ENCODE measurements around the gene LCP2.

Gene LCP2

GRCh38 chr5:170330568-170331054 is 33.0 kb upstream of the LCP2 start:
- no peaks in the 10 kb centered on the region for H3K36me3 Mint-ChIP-seq
- peak overlapping the region; percentile 70 for H3K4me3 Mint-ChIP-seq
- H3K27ac Mint-ChIP-seq: no peak overlapping the region
- H3K27me3 Mint-ChIP-seq: no peaks in the 10 kb centered on the region
- no peak for ATAC-seq
- H3K4me1 Mint-ChIP-seq: peaks cover 12% of the 10 kb centered on the region
- no peaks in the 10 kb centered on the region for H3K9me3 Mint-ChIP-seq

GRCh38 chr5:170329524-170329923 is 31.9 kb upstream of the LCP2 start:
- ATAC-seq: no peak
- Mint-ChIP-seq H3K4me1 (peaks cover 10% of the 10 kb centered on the region), H3K4me3 (no peak overlapping the region), H3K9me3 (no peaks in the 10 kb centered on the region), H3K27me3 (no peaks in the 10 kb centered on the region), H3K27ac (no peak overlapping the region), H3K36me3 (no peaks in the 10 kb centered on the region)

- no peaks in the 10 kb centered on the region for H3K36me3 Mint-ChIP-seq
- peaks cover 5% of the 10 kb centered on the region for H3K4me1 Mint-ChIP-seq
- no peak overlapping the region for H3K27ac Mint-ChIP-seq
- H3K4me3 Mint-ChIP-seq: no peak overlapping the region
- no peaks in the 10 kb centered on the region for H3K9me3 Mint-ChIP-seq
- ATAC-seq: no peak
- no peaks in the 10 kb centered on the region for H3K27me3 Mint-ChIP-seq
Observed at GRCh38 chr5:170327829-170328228, 30.3 kb upstream of the LCP2 start.

- H3K27me3 Mint-ChIP-seq: no peaks in the 10 kb centered on the region
- no peak overlapping the region for H3K27ac Mint-ChIP-seq
- H3K4me3 Mint-ChIP-seq: no peak overlapping the region
- H3K36me3 Mint-ChIP-seq: no peaks in the 10 kb centered on the region
- H3K4me1 Mint-ChIP-seq: peaks cover 5% of the 10 kb centered on the region
- ATAC-seq: peak; percentile 63
- no peaks in the 10 kb centered on the region for H3K9me3 Mint-ChIP-seq
Observed at GRCh38 chr5:170327168-170327567, 29.6 kb upstream of the LCP2 start.

GRCh38 chr5:170319301-170319700 is 21.7 kb upstream of the LCP2 start:
- H3K4me1 Mint-ChIP-seq: no peaks in the 10 kb centered on the region
- no peaks in the 10 kb centered on the region for H3K36me3 Mint-ChIP-seq
- H3K4me3 Mint-ChIP-seq: no peak overlapping the region
- no peak for ATAC-seq
- H3K27me3 Mint-ChIP-seq: no peaks in the 10 kb centered on the region
- H3K9me3 Mint-ChIP-seq: no peaks in the 10 kb centered on the region
- H3K27ac Mint-ChIP-seq: no peak overlapping the region

- peaks cover 5% of the 10 kb centered on the region for H3K4me1 Mint-ChIP-seq
Observed at GRCh38 chr5:170317499-170317898, 19.9 kb upstream of the LCP2 start.

GRCh38 chr5:170316937-170317336 is 19.4 kb upstream of the LCP2 start:
- Mint-ChIP-seq H3K4me1 (peaks cover 10% of the 10 kb centered on the region), H3K27me3 (peaks cover 8% of the 10 kb centered on the region), H3K4me3 (no peak overlapping the region), H3K9me3 (no peaks in the 10 kb centered on the region), H3K36me3 (no peaks in the 10 kb centered on the region), H3K27ac (no peak overlapping the region)
- no peak for ATAC-seq

More at GRCh38 chr5:170317499-170317898, 19.9 kb upstream of the LCP2 start:
- Mint-ChIP-seq H3K9me3 (no peaks in the 10 kb centered on the region), H3K27ac (no peak overlapping the region), H3K27me3 (peaks cover 2% of the 10 kb centered on the region), H3K36me3 (no peaks in the 10 kb centered on the region), H3K4me3 (no peak overlapping the region)
- ATAC-seq: no peak

- H3K4me1 Mint-ChIP-seq: peaks cover 16% of the 10 kb centered on the region
Observed at GRCh38 chr5:170315154-170315553, 17.6 kb upstream of the LCP2 start.

GRCh38 chr5:170314541-170315095 is 17.0 kb upstream of the LCP2 start:
- Mint-ChIP-seq H3K9me3 (no peaks in the 10 kb centered on the region), H3K27me3 (peaks cover 18% of the 10 kb centered on the region), H3K27ac (no peak overlapping the region), H3K4me3 (no peak overlapping the region), H3K4me1 (peaks cover 16% of the 10 kb centered on the region), H3K36me3 (no peaks in the 10 kb centered on the region)
- ATAC-seq: no peak

More at GRCh38 chr5:170315154-170315553, 17.6 kb upstream of the LCP2 start:
- peaks cover 18% of the 10 kb centered on the region for H3K27me3 Mint-ChIP-seq
- no peak overlapping the region for H3K27ac Mint-ChIP-seq
- no peak overlapping the region for H3K4me3 Mint-ChIP-seq
- no peaks in the 10 kb centered on the region for H3K36me3 Mint-ChIP-seq
- ATAC-seq: no peak
- no peaks in the 10 kb centered on the region for H3K9me3 Mint-ChIP-seq

- H3K9me3 Mint-ChIP-seq: no peaks in the 10 kb centered on the region
- no peaks in the 10 kb centered on the region for H3K36me3 Mint-ChIP-seq
- H3K27ac Mint-ChIP-seq: no peak overlapping the region
- no peak overlapping the region for H3K4me3 Mint-ChIP-seq
- ATAC-seq: no peak
- H3K4me1 Mint-ChIP-seq: peaks cover 16% of the 10 kb centered on the region
- H3K27me3 Mint-ChIP-seq: peaks cover 18% of the 10 kb centered on the region
Observed at GRCh38 chr5:170313816-170314215, 16.2 kb upstream of the LCP2 start.

- Mint-ChIP-seq H3K36me3 (no peaks in the 10 kb centered on the region), H3K27ac (no peak overlapping the region), H3K27me3 (peaks cover 18% of the 10 kb centered on the region), H3K9me3 (no peaks in the 10 kb centered on the region), H3K4me3 (no peak overlapping the region), H3K4me1 (peaks cover 16% of the 10 kb centered on the region)
- no peak for ATAC-seq
Observed at GRCh38 chr5:170313344-170313743, 15.8 kb upstream of the LCP2 start.

GRCh38 chr5:170312666-170313065 is 15.1 kb upstream of the LCP2 start:
- Mint-ChIP-seq H3K4me3 (no peak overlapping the region), H3K9me3 (no peaks in the 10 kb centered on the region), H3K36me3 (no peaks in the 10 kb centered on the region), H3K4me1 (peaks cover 16% of the 10 kb centered on the region), H3K27me3 (peaks cover 18% of the 10 kb centered on the region), H3K27ac (peak overlapping the region; percentile 5)
- peak; percentile 54 for ATAC-seq

- Mint-ChIP-seq H3K27me3 (peaks cover 18% of the 10 kb centered on the region), H3K36me3 (no peaks in the 10 kb centered on the region), H3K4me1 (peaks cover 16% of the 10 kb centered on the region), H3K27ac (peak overlapping the region; percentile 5), H3K9me3 (no peaks in the 10 kb centered on the region), H3K4me3 (no peak overlapping the region)
- no peak for ATAC-seq
Observed at GRCh38 chr5:170312301-170312595, 14.7 kb upstream of the LCP2 start.

- H3K4me3 Mint-ChIP-seq: no peak overlapping the region
- no peaks in the 10 kb centered on the region for H3K36me3 Mint-ChIP-seq
- ATAC-seq: no peak
- H3K9me3 Mint-ChIP-seq: no peaks in the 10 kb centered on the region
- peak overlapping the region; percentile 5 for H3K27ac Mint-ChIP-seq
- H3K27me3 Mint-ChIP-seq: peaks cover 18% of the 10 kb centered on the region
- H3K4me1 Mint-ChIP-seq: peaks cover 19% of the 10 kb centered on the region
Observed at GRCh38 chr5:170311511-170312300, 14.1 kb upstream of the LCP2 start.

- H3K27ac Mint-ChIP-seq: no peak overlapping the region
- H3K4me1 Mint-ChIP-seq: peaks cover 25% of the 10 kb centered on the region
Observed at GRCh38 chr5:170310256-170310926, 12.8 kb upstream of the LCP2 start.

GRCh38 chr5:170308686-170309085 is 11.1 kb upstream of the LCP2 start:
- no peak for ATAC-seq
- no peaks in the 10 kb centered on the region for H3K9me3 Mint-ChIP-seq
- H3K27me3 Mint-ChIP-seq: peaks cover 18% of the 10 kb centered on the region
- H3K4me3 Mint-ChIP-seq: no peak overlapping the region
- H3K36me3 Mint-ChIP-seq: no peaks in the 10 kb centered on the region
- peaks cover 25% of the 10 kb centered on the region for H3K4me1 Mint-ChIP-seq
- no peak overlapping the region for H3K27ac Mint-ChIP-seq

More at GRCh38 chr5:170310256-170310926, 12.8 kb upstream of the LCP2 start:
- no peak for ATAC-seq
- no peak overlapping the region for H3K4me3 Mint-ChIP-seq
- H3K27me3 Mint-ChIP-seq: peaks cover 18% of the 10 kb centered on the region
- H3K9me3 Mint-ChIP-seq: no peaks in the 10 kb centered on the region
- no peaks in the 10 kb centered on the region for H3K36me3 Mint-ChIP-seq

Data from stimulated activated memory B cell treated with anti-CD40 and anti-IgM and Interleukin-4, amounts not matched to agents 10 μg/mL and 1 μg/mL and 100 μg/mL, for 72 hours (primary cell).